Transverse colon (tissue), 3 donors: ENCODE results near the gene PLCB1.

ENCODE experiments used
- CTCF ChIP-seq, 5 experiments: fragments of 200-600 bp in 3 of 5; fragments of 450-650 bp in 2 of 5; sonication (generic) in 3 of 5; IDR thresholded peaks; 1 replicate in 2 of 5; 2 replicates in 3 of 5; pipeline ENCODE4 v1.5.1; 2016 to 2017; ENCODE audit warnings: antibody characterized with exemption in 5 of 5, inconsistent platforms in 3 of 5, mild to moderate bottlenecking in 2 of 5, moderate library complexity in 1 of 5
- EP300 ChIP-seq: sonication (generic); formaldehyde crosslinking; IDR thresholded peaks from one replicate; pipeline ENCODE4 v1.6.1; 2017; ENCODE audit warnings: antibody characterized with exemption, low read depth
- POLR2A ChIP-seq: fragments of 450-650 bp; IDR thresholded peaks from one replicate; pipeline ENCODE4 v1.6.1; 2016; ENCODE audit warnings: antibody characterized with exemption, mild to moderate bottlenecking, moderate library complexity

- TF ChIP-seq CTCF (IDR thresholded peaks at IDR 0.05) (no peak), POLR2A (no peak), EP300 (no peak)
Measured at GRCh38 chr20:8670207-8670892, 538.3 kb downstream of the PLCB1 start.
